ENCODE measurements around the gene PYGO2.

GRCh38 chr1:154941333-154942013, 20.1 kb downstream of the PYGO2 start:
- TF ChIP-seq CTCF (IDR thresholded peaks at IDR 0.05), result no peak
- TF ChIP-seq POLR2A (IDR thresholded peaks at IDR 0.05), result no peak
- TF ChIP-seq POLR2AphosphoS5 (IDR thresholded peaks at IDR 0.05), result no peak

Data from gastroesophageal sphincter (tissue), 3 donors.